HG03457 (cell line): ENCODE measurements around the gene XRCC1.
"Not testable (repeated sequence)": the region's sequence is repeated elsewhere in the genome, so short reads cannot be mapped to it uniquely, and the experiment has no call there.

Experiments used
- ATAC-seq: cut with Tn5 transposase; IDR thresholded peaks from one replicate; pipeline ENCODE4 v1.9.1; 2021; ENCODE audit warnings: moderate number of reproducible peaks; ENCODE audit not compliant: unreplicated experiment

XRCC1 gene

DNA sequence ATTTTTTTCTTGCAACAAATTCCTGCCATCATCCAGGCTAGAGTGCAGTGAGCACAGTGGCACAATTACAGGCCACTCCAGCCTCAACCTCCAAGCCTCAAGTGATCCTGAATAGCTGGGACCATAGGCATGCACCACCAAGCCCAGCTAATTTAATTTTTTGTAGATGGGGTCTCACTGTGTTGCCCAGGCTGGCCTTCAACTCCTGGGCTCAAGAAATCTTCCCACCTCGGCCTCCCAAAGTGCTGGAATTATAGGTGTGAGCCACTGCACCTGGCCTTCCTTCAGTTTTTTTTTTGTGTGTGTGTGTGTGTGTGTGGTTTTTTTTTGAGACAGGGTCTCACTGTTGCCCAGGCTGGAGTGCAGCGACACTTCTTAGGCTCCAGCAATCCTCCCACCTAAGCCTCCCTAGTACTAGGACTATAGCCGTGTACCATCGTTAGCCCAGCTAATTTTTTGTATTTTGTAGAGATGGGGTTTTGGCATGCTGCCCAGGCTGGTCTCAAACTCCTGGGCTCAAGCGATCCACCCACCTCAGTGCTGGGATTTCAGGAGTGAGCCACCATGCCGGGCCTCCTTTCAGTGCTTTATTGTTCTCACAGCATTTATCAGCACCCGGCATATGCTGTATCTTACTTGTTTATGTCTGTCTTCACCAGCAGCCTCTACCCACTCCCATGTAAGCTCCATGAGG is 30.7 kb upstream of the XRCC1 start:
- no peak for ATAC-seq

DNA sequence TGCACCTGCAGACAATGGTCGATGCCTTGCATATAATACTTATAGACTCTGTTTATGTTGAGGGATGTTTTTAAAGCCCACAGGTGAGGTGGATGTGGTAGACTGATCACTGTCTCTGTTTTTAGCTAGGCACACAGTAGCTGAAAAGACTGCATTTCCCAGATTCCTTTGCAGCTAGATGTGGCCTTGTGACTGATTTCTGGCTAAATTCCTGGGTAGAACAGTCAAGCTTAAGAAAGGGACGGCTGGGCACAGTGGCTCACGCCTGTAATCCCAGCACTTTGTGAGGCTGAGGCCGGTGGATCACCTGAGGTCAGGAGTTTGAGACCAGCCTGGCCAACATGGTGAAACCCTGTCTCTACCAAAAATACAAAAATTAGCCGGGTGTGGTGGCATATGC is 25.0 kb upstream of the XRCC1 start:
- not testable (repeated sequence) for ATAC-seq

- ATAC-seq, result no peak
Measured at GRCh38 chr19:43599635-43600295, 24.4 kb upstream of the XRCC1 start.

DNA sequence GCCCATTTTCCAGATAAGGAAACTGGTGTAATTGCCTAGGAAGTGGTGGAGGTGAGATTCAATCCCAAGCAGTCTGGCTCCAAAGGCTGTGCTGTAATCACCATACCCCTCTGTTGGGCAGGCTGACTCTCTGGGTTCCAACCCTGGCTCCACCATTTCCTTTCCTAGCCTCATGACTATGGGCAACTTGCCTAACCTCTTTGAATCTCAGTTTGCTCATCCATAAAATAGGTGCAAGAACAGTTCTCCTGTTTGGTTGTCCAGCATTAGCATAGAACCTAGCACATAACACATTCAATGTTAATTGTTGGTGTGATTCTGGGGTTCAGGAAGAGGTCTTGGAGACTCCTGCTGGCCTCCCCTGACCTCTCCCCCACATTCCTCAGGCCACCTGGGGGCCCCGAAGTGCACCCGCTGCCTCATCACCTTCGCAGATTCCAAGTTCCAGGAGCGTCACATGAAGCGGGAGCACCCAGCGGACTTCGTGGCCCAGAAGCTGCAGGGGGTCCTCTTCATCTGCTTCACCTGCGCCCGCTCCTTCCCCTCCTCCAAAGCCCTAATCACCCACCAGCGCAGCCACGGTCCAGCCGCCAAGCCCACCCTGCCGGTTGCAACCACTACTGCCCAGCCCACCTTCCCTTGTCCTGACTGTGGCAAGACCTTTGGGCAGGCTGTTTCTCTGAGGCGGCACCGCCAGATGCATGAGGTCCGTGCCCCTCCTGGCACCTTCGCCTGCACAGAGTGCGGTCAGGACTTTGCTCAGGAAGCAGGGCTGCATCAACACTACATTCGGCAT is 23.3 kb upstream of the XRCC1 start:
- ATAC-seq, result no peak

DNA sequence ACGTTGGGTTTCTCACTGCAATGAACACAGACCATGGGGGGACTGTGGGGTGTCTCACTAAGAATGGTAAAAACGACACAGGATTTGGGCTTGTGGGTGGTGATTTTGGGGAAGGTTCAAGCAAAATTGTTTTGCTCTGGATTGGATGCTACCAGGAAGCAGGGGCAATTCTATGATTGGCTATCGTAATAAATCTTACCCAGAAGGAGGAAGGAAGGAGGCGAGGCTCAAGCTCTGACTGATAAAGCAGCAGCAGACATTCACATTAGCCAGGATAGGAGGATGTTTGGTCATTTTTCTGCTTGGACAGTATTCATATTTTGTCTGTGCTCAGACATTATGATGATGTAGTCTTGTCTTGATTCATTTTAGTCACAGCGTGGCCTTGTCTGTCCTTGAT is 22.5 kb upstream of the XRCC1 start:
- ATAC-seq, result no peak

DNA sequence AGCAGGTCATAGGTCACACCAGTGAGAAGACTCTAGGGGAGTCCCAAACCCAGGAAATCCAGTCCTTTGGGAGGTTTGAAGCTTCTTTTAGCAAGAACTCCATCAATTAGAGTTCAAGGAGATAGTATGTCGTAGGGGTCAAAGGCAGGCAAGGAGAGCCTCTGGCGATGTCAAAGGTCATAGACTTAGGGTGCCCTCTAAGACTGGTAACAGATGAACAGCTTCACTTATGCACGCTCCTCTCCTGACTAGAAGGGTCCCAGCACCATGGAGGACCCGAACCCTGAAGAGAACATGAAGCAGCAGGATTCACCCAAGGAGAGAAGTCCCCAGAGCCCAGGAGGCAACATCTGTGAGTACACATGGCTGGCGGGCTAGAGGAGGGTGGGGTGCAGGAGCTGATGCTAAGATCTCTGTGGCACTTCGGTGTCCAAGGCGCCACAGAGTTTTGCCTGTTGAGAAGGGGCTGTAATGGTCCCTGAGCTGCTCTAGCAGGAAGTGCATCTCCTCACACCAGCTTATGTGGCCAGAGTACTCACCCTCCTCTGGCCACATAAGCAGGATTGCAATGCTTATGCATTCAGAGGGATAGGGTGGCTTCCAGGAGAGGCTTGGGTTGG is 21.6 kb upstream of the XRCC1 start:
- no peak for ATAC-seq

- peak; percentile 53 for ATAC-seq
Measured at GRCh38 chr19:43595999-43596841, 20.9 kb upstream of the XRCC1 start, which contains the start of the genes IRGQ and ZNF576. Gene IRGQ (minus strand): TSS chr19:43596134. CDS start chr19:43595338, 796 bp downstream. Gene ZNF576 (plus strand): TSS chr19:43596595. CDS start chr19:43597109, 514 bp downstream.

DNA sequence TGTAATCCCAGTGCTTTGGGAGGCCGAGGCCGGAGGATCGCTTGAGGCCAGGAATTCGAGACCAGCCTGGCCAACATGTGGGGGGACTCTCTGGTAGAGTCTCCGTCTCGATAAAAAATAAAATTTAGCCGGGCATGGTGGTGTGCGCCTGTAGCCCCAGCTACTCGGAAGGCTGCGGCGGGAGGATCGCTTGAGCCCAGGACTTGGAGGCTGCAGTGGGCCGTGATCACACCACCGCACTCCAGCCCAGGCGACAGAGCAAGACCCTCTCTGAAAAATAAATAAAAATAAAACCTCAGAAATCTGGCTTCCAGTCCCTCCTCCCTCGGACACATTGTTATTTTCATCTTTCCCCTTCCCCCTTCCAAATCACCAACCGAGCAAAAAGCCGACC is 20.3 kb upstream of the XRCC1 start:
- no peak for ATAC-seq

- no peak for ATAC-seq
Measured at GRCh38 chr19:43594710-43595604, 19.6 kb upstream of the XRCC1 start.

DNA sequence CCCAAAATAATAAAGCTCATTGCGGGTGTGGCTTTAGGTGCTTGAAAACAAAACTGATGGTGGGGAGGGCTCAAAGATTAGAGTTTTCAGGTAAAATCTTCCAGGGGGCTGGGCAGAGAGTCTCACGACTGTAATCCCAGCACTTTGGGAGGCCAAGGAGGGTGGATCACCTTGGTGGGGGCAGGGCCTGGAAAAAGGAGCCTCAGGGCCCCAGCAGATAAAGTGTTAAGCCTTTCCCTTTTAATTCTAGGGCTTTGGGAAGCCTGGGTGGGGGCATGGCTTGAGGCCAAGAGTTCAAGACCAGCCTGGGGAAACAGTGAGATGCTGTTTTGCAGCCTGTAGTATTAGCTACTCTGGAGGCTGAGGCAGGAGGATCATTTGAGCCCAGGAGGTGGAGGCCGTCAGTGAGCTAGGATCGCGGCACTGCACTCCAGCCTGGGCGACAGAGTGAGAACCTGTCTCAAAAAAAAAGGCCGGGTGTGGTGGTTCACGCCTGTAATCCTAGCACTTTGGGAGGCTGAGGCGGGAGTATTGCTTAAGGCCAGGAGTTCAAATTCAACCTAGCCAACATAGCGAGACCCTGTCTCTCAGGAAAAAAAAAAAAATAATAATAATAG is 18.9 kb upstream of the XRCC1 start:
- ATAC-seq, result no peak

DNA sequence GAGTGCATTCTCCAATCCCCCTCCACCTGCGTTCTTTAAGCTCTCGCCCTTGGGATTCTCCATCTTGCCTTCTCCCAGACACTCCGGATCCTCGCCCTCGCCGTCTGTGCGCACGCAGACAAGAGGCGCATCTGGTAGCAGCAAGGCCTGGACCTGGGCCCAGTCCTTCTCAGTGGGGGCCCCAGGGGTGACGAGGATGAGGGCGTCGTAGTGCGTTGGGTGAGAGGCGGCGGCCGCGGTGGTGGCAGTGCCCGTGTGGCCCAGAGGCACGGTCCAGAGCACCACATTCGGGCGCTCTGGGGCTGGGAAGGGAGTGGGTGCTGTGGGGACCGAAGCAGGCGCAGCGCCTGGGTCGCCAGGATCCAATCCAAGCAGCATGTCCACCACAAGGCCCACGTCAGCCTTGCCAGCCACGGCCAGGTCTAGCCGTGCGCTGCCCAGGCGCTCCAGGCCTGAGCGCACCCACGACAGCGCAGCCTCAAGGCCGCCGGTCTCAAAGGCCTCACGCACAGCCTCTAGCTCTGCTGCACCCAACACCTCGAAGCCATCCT is 17.5 kb upstream of the XRCC1 start:
- ATAC-seq, result no peak

- no peak for ATAC-seq
Measured at GRCh38 chr19:43591904-43592772, 16.8 kb upstream of the XRCC1 start.

DNA sequence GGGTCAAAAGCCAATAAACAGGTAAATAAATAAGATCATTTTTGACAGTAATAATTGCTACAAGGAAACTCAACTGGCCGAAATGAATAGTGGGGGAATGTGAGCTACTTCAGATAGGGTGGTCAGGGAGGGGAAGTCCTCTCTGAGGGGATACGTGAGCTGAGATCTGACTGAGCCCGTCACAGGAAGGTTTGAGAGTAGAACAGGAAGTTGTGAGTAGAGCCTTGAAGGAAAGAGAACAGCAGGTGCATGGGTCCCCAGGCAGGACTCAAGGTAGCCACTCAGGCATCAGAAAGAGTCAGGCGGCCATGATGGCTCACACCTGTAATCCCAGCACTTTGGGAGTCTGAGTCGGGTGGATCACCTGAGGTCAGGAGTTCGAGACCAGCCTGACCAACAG is 14.4 kb upstream of the XRCC1 start:
- no peak for ATAC-seq

- ATAC-seq, result no peak
Measured at GRCh38 chr19:43589277-43589676, 13.9 kb upstream of the XRCC1 start.

DNA sequence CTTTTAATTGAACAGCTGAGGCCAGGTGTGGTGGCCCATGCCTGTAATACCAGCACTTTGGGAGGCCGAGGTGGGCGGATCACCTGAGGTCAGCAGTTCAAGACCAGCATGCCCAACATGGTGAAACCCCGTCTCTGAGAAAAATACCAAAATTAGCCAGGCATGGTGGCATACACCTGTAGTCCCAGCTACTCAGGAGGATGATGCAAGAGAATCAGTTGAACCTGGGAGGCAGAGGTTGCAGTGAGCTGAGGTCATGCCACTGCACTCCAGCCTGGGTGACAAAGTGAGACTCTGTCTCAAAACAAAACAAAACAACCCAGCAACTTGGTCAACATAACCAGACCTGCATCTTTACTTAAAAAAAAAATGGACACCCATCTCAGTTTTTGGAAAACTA is 11.7 kb upstream of the XRCC1 start:
- ATAC-seq, result not testable (repeated sequence)

- ATAC-seq, result no peak
Measured at GRCh38 chr19:43586346-43586745, 11.0 kb upstream of the XRCC1 start.

- ATAC-seq, result no peak
Measured at GRCh38 chr19:43584484-43584883, 9.2 kb upstream of the XRCC1 start.

DNA sequence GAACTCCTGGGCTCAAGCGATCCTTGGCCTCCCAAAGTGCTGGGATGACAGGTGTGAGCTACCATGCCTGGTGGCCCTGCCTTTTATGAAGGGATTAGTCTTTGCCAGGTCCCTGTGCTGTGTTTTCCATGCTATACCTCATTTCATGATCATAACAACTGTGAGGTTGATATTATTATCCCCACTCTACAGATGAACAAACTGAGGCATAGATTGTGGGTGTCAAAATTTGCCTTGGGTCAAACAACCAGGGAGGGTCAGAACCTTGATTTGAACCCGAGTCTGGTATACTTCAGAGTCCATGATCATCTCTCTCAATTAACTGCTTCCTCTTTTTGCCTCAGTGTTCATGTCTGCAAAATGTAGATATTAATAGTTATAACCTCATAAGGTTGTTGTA is 7.2 kb upstream of the XRCC1 start:
- ATAC-seq, result no peak
